H1 (cell line): ENCODE data around the gene NEGR1. TPM values are rescaled to one million over a fixed set of nuclear protein-coding genes. Genes with fewer than 3 reads are reported as not detected.
A peak's percentile ranks its signal among the peaks of the same experiment; 100 is the strongest.

ENCODE experiments used
- CTCF ChIA-PET: fragments of 300-600 bp; sonication (Branson Sonifier 250); formaldehyde crosslinking; loops from one replicate; lab custom pipeline; 2021; ENCODE audit not compliant: partially characterized antibody; lab: Charles Lee
- POLR2A ChIA-PET: fragments of 300-600 bp; sonication (Branson Sonifier 250); formaldehyde crosslinking; loops from one replicate; lab custom pipeline; 2021; ENCODE audit warnings: inconsistent platforms; ENCODE audit not compliant: partially characterized antibody; lab: Charles Lee
- DNase-seq, 2 experiments: peaks; one replicate each; pipeline versions ENCODE4 v3.0.0 to v3.0.0-alpha.2; 2010 to 2022; ENCODE audit warnings: low spot score in 2 of 2, low read depth in 1 of 2, mixed read lengths in 1 of 2
- FAIRE-seq: peaks from 2 replicates; lab custom pipeline; 2011; peaks lifted over from hg19 to GRCh38; lab: Jason Lieb, UNC
- H2AFZ ChIP-seq: 2 replicates; pipeline ENCODE4 v1.8.1; 2012; ENCODE audit warnings: low read length, inconsistent platforms
- H2AK5ac ChIP-seq: 2 replicates; pipeline ENCODE4 v1.6.1; 2013; ENCODE audit warnings: low read depth, low read length
- H2BK120ac ChIP-seq: replicated peaks from 2 replicates; pipeline ENCODE3; 2013; ENCODE audit warnings: low read depth, low read length, inconsistent platforms
- H2BK12ac ChIP-seq: 2 replicates; pipeline ENCODE4 v1.6.1; 2013; ENCODE audit warnings: low read depth, low read length
- H2BK15ac ChIP-seq: 2 replicates; pipeline ENCODE4 v1.6.1; 2013; ENCODE audit warnings: low read length
- H2BK20ac ChIP-seq: 2 replicates; pipeline ENCODE4 v1.6.1; 2013; ENCODE audit warnings: low read length
- H2BK5ac ChIP-seq: 2 replicates; pipeline ENCODE4 v1.6.1; 2013; ENCODE audit warnings: low read depth, low read length
- H3K14ac ChIP-seq: 2 replicates; pipeline ENCODE4 v1.6.1; 2013; ENCODE audit warnings: inconsistent platforms; ENCODE audit not compliant: insufficient read length
- H3K18ac ChIP-seq: 2 replicates; pipeline ENCODE4 v1.6.1; 2013; ENCODE audit warnings: low read length; ENCODE audit errors: extremely low read depth
- H3K23ac ChIP-seq: 2 replicates; pipeline ENCODE4 v1.6.1; 2013; ENCODE audit warnings: inconsistent platforms; ENCODE audit not compliant: insufficient read length
- H3K23me2 ChIP-seq: 2 replicates; pipeline ENCODE4 v1.6.1; 2013; ENCODE audit warnings: low read depth, low read length
- H3K27ac ChIP-seq: 2 replicates; pipeline ENCODE4 v1.6.1; 2011; ENCODE audit warnings: low read depth, low read length, inconsistent platforms
- H3K27me3 ChIP-seq, 4 experiments: replicated peaks in 1 of 4; 1 replicate in 1 of 4; 2 replicates in 3 of 4; pipeline versions ENCODE4 v1.6.1 to v1.8.1; 2011 to 2013; ENCODE audit warnings: low read length in 3 of 4, mild to moderate bottlenecking in 3 of 4, inconsistent platforms in 2 of 4, mixed read lengths in 2 of 4, moderate library complexity in 1 of 4; ENCODE audit not compliant: control insufficient read depth in 3 of 4, insufficient read depth in 3 of 4; ENCODE audit errors: extremely low read depth in 1 of 4
- H3K36me3 ChIP-seq, 4 experiments: 2 replicates each; pipeline versions ENCODE4 v1.6.1 to v1.8.1; 2011 to 2013; ENCODE audit warnings: mild to moderate bottlenecking in 4 of 4, low read length in 3 of 4, moderate library complexity in 2 of 4, control low read depth in 1 of 4, inconsistent platforms in 1 of 4; ENCODE audit not compliant: insufficient read depth in 4 of 4, control insufficient read depth in 2 of 4
- H3K4ac ChIP-seq: replicated peaks from 2 replicates; pipeline ENCODE3; 2013; ENCODE audit warnings: low read length, low read depth, mixed read lengths, inconsistent platforms; ENCODE audit not compliant: insufficient read length
- H3K4me1 ChIP-seq, 4 experiments: replicated peaks in 1 of 4; 1 replicate in 1 of 4; 2 replicates in 3 of 4; pipeline versions ENCODE4 v1.6.1 to v1.8.1; 2011 to 2013; ENCODE audit warnings: low read length in 3 of 4, inconsistent platforms in 2 of 4, mixed read lengths in 1 of 4; ENCODE audit not compliant: insufficient read depth in 4 of 4, control insufficient read depth in 3 of 4
- H3K4me2 ChIP-seq, 2 experiments: 2 replicates each; pipeline versions ENCODE4 v1.6.1 to v1.8.1; 2011 to 2013; ENCODE audit warnings: low read depth in 2 of 2, low read length in 2 of 2, control low read depth in 1 of 2, inconsistent platforms in 1 of 2, mild to moderate bottlenecking in 1 of 2; ENCODE audit not compliant: insufficient read depth in 1 of 2
- H3K4me3 ChIP-seq, 4 experiments: fragments of 200-600, 300-600 bp in 1 of 4; sonication (generic), shearing (Covaris generic), sonication (Bioruptor Twin) in 1 of 4; 2 replicates each; pipeline versions ENCODE4 v1.5.1 to v1.8.1; 2011 to 2016; ENCODE audit warnings: low read length in 4 of 4, low read depth in 3 of 4, control low read depth in 2 of 4, inconsistent platforms in 2 of 4, mild to moderate bottlenecking in 2 of 4, mixed read lengths in 1 of 4, moderate library complexity in 1 of 4; ENCODE audit not compliant: insufficient read depth in 2 of 4; ENCODE audit errors: extremely low read depth in 1 of 4
- H3K56ac ChIP-seq: replicated peaks from 2 replicates; pipeline ENCODE3; 2013; ENCODE audit warnings: low read depth, mild to moderate bottlenecking, mixed read lengths, low read length, inconsistent platforms; ENCODE audit not compliant: insufficient read length
- H3K79me1 ChIP-seq: 2 replicates; pipeline ENCODE4 v1.6.1; 2013; ENCODE audit warnings: low read depth, low read length, control low read depth
- H3K79me2 ChIP-seq, 2 experiments: 2 replicates each; pipeline versions ENCODE4 v1.6.1 to v1.8.1; 2012 to 2013; ENCODE audit warnings: low read length in 2 of 2, mild to moderate bottlenecking in 2 of 2, inconsistent platforms in 1 of 2; ENCODE audit not compliant: insufficient read depth in 2 of 2, control insufficient read depth in 1 of 2
- H3K9ac ChIP-seq, 4 experiments: replicated peaks in 1 of 4; 1 replicate in 1 of 4; 2 replicates in 3 of 4; pipeline versions ENCODE4 v1.6.1 to v1.8.1; 2011 to 2013; ENCODE audit warnings: low read depth in 3 of 4, low read length in 3 of 4, control low read depth in 2 of 4, mild to moderate bottlenecking in 2 of 4, moderate library complexity in 2 of 4, inconsistent platforms in 1 of 4; ENCODE audit errors: extremely low read depth in 1 of 4
- H3K9me3 ChIP-seq, 2 experiments: 2 replicates each; pipeline versions ENCODE4 v1.6.1 to v1.8.1; 2012 to 2013; ENCODE audit warnings: mild to moderate bottlenecking in 2 of 2, moderate library complexity in 2 of 2, control low read depth in 1 of 2, inconsistent platforms in 1 of 2, low read depth in 1 of 2, low read length in 1 of 2, mixed read lengths in 1 of 2; ENCODE audit not compliant: insufficient read depth in 2 of 2
- H4K20me1 ChIP-seq, 2 experiments: replicated peaks in 1 of 2; 2 replicates each; pipeline versions ENCODE3 to v1.8.1; 2011 to 2013; ENCODE audit warnings: inconsistent platforms in 2 of 2, low read length in 2 of 2, mild to moderate bottlenecking in 1 of 2; ENCODE audit not compliant: insufficient read depth in 2 of 2, control insufficient read depth in 1 of 2
- H4K5ac ChIP-seq: 2 replicates; pipeline ENCODE4 v1.6.1; 2013; ENCODE audit warnings: low read length, low read depth, mixed read lengths, inconsistent platforms; ENCODE audit not compliant: insufficient read length
- H4K8ac ChIP-seq: 2 replicates; pipeline ENCODE4 v1.8.0; 2013; ENCODE audit warnings: mild to moderate bottlenecking, moderate library complexity, low read length, inconsistent platforms; ENCODE audit not compliant: insufficient read depth; ENCODE audit errors: extremely low read depth
- H4K91ac ChIP-seq: replicated peaks from 2 replicates; pipeline ENCODE3; 2013; ENCODE audit warnings: low read length, mixed read lengths, inconsistent platforms; ENCODE audit not compliant: insufficient read length
- ATF3 ChIP-seq: IDR thresholded peaks from 2 replicates; pipeline ENCODE4 v1.6.1; 2011; ENCODE audit warnings: low read depth, mild to moderate bottlenecking, low read length; ENCODE audit not compliant: insufficient read depth
- CTBP2 ChIP-seq: IDR thresholded peaks from 2 replicates; pipeline ENCODE4 v1.7.0; 2011; ENCODE audit warnings: borderline replicate concordance, mild to moderate bottlenecking, moderate library complexity, mixed read lengths, low read length; ENCODE audit not compliant: insufficient read depth, insufficient read length
- CTCF ChIP-seq, 3 experiments: IDR thresholded peaks; 1 replicate in 2 of 3; 2 replicates in 1 of 3; pipeline versions ENCODE4 v1.5.1 to v1.6.1; 2011; ENCODE audit warnings: low read length in 3 of 3, mild to moderate bottlenecking in 3 of 3, inconsistent platforms in 2 of 3, low read depth in 1 of 3, moderate library complexity in 1 of 3; ENCODE audit not compliant: insufficient read depth in 1 of 3; ENCODE audit errors: control extremely low read depth in 1 of 3
- EP300 ChIP-seq, 2 experiments: IDR thresholded peaks; 1 replicate in 1 of 2; 2 replicates in 1 of 2; pipeline ENCODE4 v1.6.1; 2011 to 2012; ENCODE audit warnings: low read depth in 2 of 2, low read length in 2 of 2, mild to moderate bottlenecking in 2 of 2, borderline replicate concordance in 1 of 2, inconsistent platforms in 1 of 2, moderate library complexity in 1 of 2
- HDAC6 ChIP-seq: IDR thresholded peaks from one replicate; pipeline ENCODE4 v1.7.1; 2012; ENCODE audit warnings: low read depth, mild to moderate bottlenecking, inconsistent platforms, low read length, moderate library complexity
- JUN ChIP-seq: IDR thresholded peaks from 2 replicates; pipeline ENCODE4 v1.6.1; 2011; ENCODE audit warnings: low read depth, mild to moderate bottlenecking, improper control_type of control experiment, low read length
- RAD21 ChIP-seq, 2 experiments: IDR thresholded peaks in 1 of 2; conservative IDR thresholded peaks in 1 of 2; 2 replicates each; pipeline ENCODE4 v1.6.1; 2011; ENCODE audit warnings: low read depth in 2 of 2, low read length in 2 of 2, improper control_type of control experiment in 1 of 2, inconsistent platforms in 1 of 2, mild to moderate bottlenecking in 1 of 2, moderate library complexity in 1 of 2
- SRF ChIP-seq: IDR thresholded peaks from 2 replicates; pipeline ENCODE4 v1.6.1; 2011; ENCODE audit warnings: mild to moderate bottlenecking, low read depth, low read length, moderate library complexity
- WGBS, 2 experiments: shearing (Covaris generic) in 1 of 2; methylation state at CpG; one replicate each; pipeline versions ENCODE4 v1.1.6 to v1.1.7; 2013 to 2015; ENCODE audit warnings: low lambda C conversion rate in 2 of 2, mixed read lengths in 2 of 2, inconsistent platforms in 1 of 2, low coverage in 1 of 2, missing lambda C conversion rate in 1 of 2; ENCODE audit not compliant: insufficient replicate concordance in 2 of 2, insufficient coverage in 1 of 2, insufficient read length in 1 of 2; ENCODE audit errors: extremely low coverage in 1 of 2, missing lambda C conversion rate in 1 of 2; 5-methylcytosine and 5-hydroxymethylcytosine counted together
- polyA plus RNA-seq, 7 experiments: library from polyadenylated mRNA; depleted of rRNA in 3 of 7; stranded (reverse) in 5 of 7; unstranded in 2 of 7; fragments of >200 nt in 5 of 7; fragments of 200-250 nt in 2 of 7; gene quantifications; 1 replicate in 5 of 7; 2 replicates in 1 of 7; 4 replicates in 1 of 7; pipeline versions ENCODE4 v1.2.1 to v1.2.3, GENCODE V29; 2011 to 2013; ENCODE audit warnings: missing spikeins in 2 of 7, mixed read lengths in 2 of 7
- total RNA-seq: library from RNA; stranded (reverse); fragmentation: NEBNext Ultra II Directional; extraction: Animal tissue kit (Norgen Biotek cat#: 25700); gene quantifications from 2 replicates; pipeline ENCODE4 v1.2.1, GENCODE V29; 2021

NEGR1 gene
- total and polyA plus RNA-seq, 2 of the 8 experiments (the other 6 are each of a cell fraction or from before 2014, with no cell fraction given) = 0.71 to 1.3 TPM

GRCh38 chr1:71464016-71464415, 818.3 kb downstream of the NEGR1 start:
- Histone ChIP-seq H2BK12ac (0 out of 2 replicates have a peak overlapping the region, but pooled peaks have one; percentile 28), H4K20me1 (peaks cover 0 to 2% of the 10 kb centered on the region in 2 experiments), H2BK15ac (no peak overlapping the region), H2BK20ac (no peak overlapping the region), H4K91ac (no peak overlapping the region), H3K36me3 (no peaks in the 10 kb centered on the region), H3K4me2 (no peak overlapping the region), H3K4ac (no peak overlapping the region), H4K5ac (no peak overlapping the region), H3K14ac (no peak overlapping the region), H3K4me3 (no peak overlapping the region), H3K79me2 (no peaks in the 10 kb centered on the region), H3K56ac (no peak overlapping the region), H3K27ac (no peak overlapping the region), H3K79me1 (no peaks in the 10 kb centered on the region), H2BK120ac (no peak overlapping the region), H3K23me2 (no peaks in the 10 kb centered on the region), H2AK5ac (no peak overlapping the region), H3K9me3 (no peaks in the 10 kb centered on the region), H4K8ac (no peak overlapping the region), H2AFZ (no peak overlapping the region), H3K18ac (no peak overlapping the region), H3K27me3 (peaks cover 0 to 2% (median under 1%) of the 10 kb centered on the region in 4 experiments; a peak in 2 of 7 replicates), H3K9ac (no peak overlapping the region), H2BK5ac (no peak overlapping the region), H3K23ac (no peak overlapping the region), H3K4me1 (peaks cover 0 to 12% (median 6%) of the 10 kb centered on the region in 4 experiments; a peak in 4 of 7 replicates)
- POLR2A ChIA-PET = no interaction called here
- DNase-seq (no peak), FAIRE-seq (no peak)
- 92% methylated on average over 1 of the region's 1 CpG; no CpG with 5 or more reads in 1 of the 2 experiments for WGBS, 2 experiments
- CTCF ChIA-PET = interaction anchor here (0.9 kb wide), 1 partner anchor 43 kb away, joined by 3 read pairs; no protein-coding TSS in a partner anchor
- TF ChIP-seq HDAC6 = no peak
- TF ChIP-seq EP300 (IDR thresholded peaks at IDR 0.05; ENCODE audit: borderline replicate concordance in 1 of 2, low read depth in 2 of 2, low read length in 2 of 2) = no peak
- no peak for TF ChIP-seq ATF3
- TF ChIP-seq SRF = no peak
- no peak for TF ChIP-seq JUN
- TF ChIP-seq RAD21 (IDR thresholded peaks at IDR 0.05 in 1 of 2, conservative IDR thresholded peaks at IDR 0.05 in 1 of 2; ENCODE audit: low read depth in 2 of 2, low read length in 2 of 2) = no peak
- no peak for TF ChIP-seq CTBP2
- no peak for TF ChIP-seq CTCF (IDR thresholded peaks at IDR 0.05; ENCODE audit: control extremely low read depth in 1 of 3, insufficient read depth in 1 of 3, low read depth in 1 of 3, low read length in 3 of 3)
